SK-N-SH treated with all-trans-retinoic acid at 6 μM for 48 hours (cell line): Measurements from ENCODE around the gene FAM124B.

Experiments used
- ATAC-seq: fragments of 200-7000 bp; cut with Tn5 transposase; 3 replicates; pipeline ENCODE4 v1.9.1; 2020; ENCODE audit warnings: mild to moderate bottlenecking, moderate library complexity
- ARNTL ChIP-seq: fragments of 450-650 bp; formaldehyde crosslinking; IDR thresholded peaks from 2 replicates; pipeline ENCODE4 v1.5.0; 2020; ENCODE audit warnings: low read depth, mild to moderate bottlenecking, moderate library complexity, borderline replicate concordance
- BACH2 ChIP-seq: fragments of 250-450 bp; sonication (Bioruptor Pico); IDR thresholded peaks from 2 replicates; pipeline ENCODE4 v1.9.0; 2021; ENCODE audit warnings: mild to moderate bottlenecking, borderline replicate concordance
- CREB5 ChIP-seq: fragments of 250-450 bp; sonication (Bioruptor Pico); IDR thresholded peaks from 2 replicates; pipeline ENCODE4 v1.5.1; 2020; ENCODE audit warnings: low read depth, mild to moderate bottlenecking, moderate library complexity
- CSRNP3 ChIP-seq: fragments of 250-450 bp; sonication (Bioruptor Pico); IDR thresholded peaks from 2 replicates; pipeline ENCODE4 v1.5.1; 2021; ENCODE audit warnings: mild to moderate bottlenecking, moderate library complexity
- ESRRG ChIP-seq: fragments of 250-450 bp; sonication (Bioruptor Pico); IDR thresholded peaks from 2 replicates; pipeline ENCODE4 v1.6.1; 2021; ENCODE audit warnings: mild to moderate bottlenecking
- ISL1 ChIP-seq: fragments of 250-450 bp; sonication (Bioruptor Pico); IDR thresholded peaks from 2 replicates; pipeline ENCODE4 v2.1.2; 2022; ENCODE audit warnings: mild to moderate bottlenecking, moderate library complexity
- OSR1 ChIP-seq: fragments of 250-450 bp; sonication (Bioruptor Pico); IDR thresholded peaks from 2 replicates; pipeline ENCODE4 v1.8.0; 2022; ENCODE audit warnings: moderate library complexity, mild to moderate bottlenecking, inconsistent platforms
- PPARA ChIP-seq: fragments of 250-450 bp; sonication (Bioruptor Pico); IDR thresholded peaks from 2 replicates; pipeline ENCODE4 v1.5.0; 2020; ENCODE audit warnings: mild to moderate bottlenecking, borderline replicate concordance
- RARB ChIP-seq: fragments of 250-450 bp; sonication (Bioruptor Pico); IDR thresholded peaks from 2 replicates; pipeline ENCODE4 v1.8.0; 2021; ENCODE audit warnings: mild to moderate bottlenecking, moderate library complexity
- SNAI2 ChIP-seq: fragments of 250-450 bp; sonication (Bioruptor Pico); IDR thresholded peaks from 2 replicates; pipeline ENCODE4 v1.5.0; 2020; ENCODE audit warnings: mild to moderate bottlenecking, moderate library complexity
- TCF4 ChIP-seq: fragments of 250-450 bp; sonication (Bioruptor Pico); IDR thresholded peaks from 2 replicates; pipeline ENCODE4 v1.8.0; 2021; ENCODE audit warnings: mild to moderate bottlenecking, moderate library complexity, borderline replicate concordance
- TOX ChIP-seq: fragments of 250-450 bp; sonication (Bioruptor Pico); IDR thresholded peaks from 2 replicates; pipeline ENCODE4 v1.8.0; 2021; ENCODE audit warnings: mild to moderate bottlenecking, moderate library complexity, borderline replicate concordance
- TSHZ2 ChIP-seq: fragments of 250-450 bp; sonication (Bioruptor Pico); IDR thresholded peaks from 2 replicates; pipeline ENCODE4 v1.5.0; 2020; ENCODE audit warnings: mild to moderate bottlenecking, moderate library complexity
- ZC3H10 ChIP-seq: fragments of 250-450 bp; sonication (Bioruptor Pico); IDR thresholded peaks from 2 replicates; pipeline ENCODE4 v1.5.1; 2021; ENCODE audit warnings: mild to moderate bottlenecking, moderate library complexity
- ZFP30 ChIP-seq: fragments of 450-650 bp; formaldehyde crosslinking; IDR thresholded peaks from 2 replicates; pipeline ENCODE4 v1.5.0; 2022; ENCODE audit warnings: mild to moderate bottlenecking, moderate library complexity
- ZNF565 ChIP-seq: fragments of 450-650 bp; formaldehyde crosslinking; conservative IDR thresholded peaks from 2 replicates; pipeline ENCODE4 v1.5.0; 2020; ENCODE audit warnings: low read depth, mild to moderate bottlenecking, moderate library complexity
- ZNF70 ChIP-seq: fragments of 450-650 bp; formaldehyde crosslinking; IDR thresholded peaks from 2 replicates; pipeline ENCODE4 v1.5.0; 2020; ENCODE audit warnings: mild to moderate bottlenecking, moderate library complexity
- ZNF8 ChIP-seq: fragments of 450-650 bp; formaldehyde crosslinking; IDR thresholded peaks from 2 replicates; pipeline ENCODE4 v1.5.0; 2020; ENCODE audit warnings: mild to moderate bottlenecking, moderate library complexity

Gene FAM124B

GRCh38 chr2:224417361-224417729 lies 15.4 kb upstream of the FAM124B start:
- no peak for TF ChIP-seq BACH2 (CRISPR knock-in tag)
- no peak for TF ChIP-seq TSHZ2 (CRISPR knock-in tag)
- no peak for TF ChIP-seq TOX (CRISPR knock-in tag)
- no peak for TF ChIP-seq ZNF565 (CRISPR knock-in tag)
- no peak for TF ChIP-seq ISL1 (CRISPR knock-in tag)
- TF ChIP-seq ZNF8 (CRISPR knock-in tag): no peak
- no peak for TF ChIP-seq ARNTL (CRISPR knock-in tag)
- no peak for TF ChIP-seq OSR1 (CRISPR knock-in tag)
- TF ChIP-seq ESRRG (CRISPR knock-in tag): no peak
- TF ChIP-seq PPARA (CRISPR knock-in tag): no peak
- TF ChIP-seq, all 23 proteins: peak for 0
- ATAC-seq: no peak

GRCh38 chr2:224416656-224417360 lies 14.9 kb upstream of the FAM124B start:
- ATAC-seq: no peak
- TF ChIP-seq TCF4 (no peak), CREB5 (CRISPR knock-in tag) (no peak), ZNF565 (CRISPR knock-in tag) (no peak), RARB (no peak), OSR1 (CRISPR knock-in tag) (no peak), ESRRG (CRISPR knock-in tag) (no peak), SNAI2 (CRISPR knock-in tag) (no peak), BACH2 (CRISPR knock-in tag) (no peak), TSHZ2 (CRISPR knock-in tag) (no peak), ISL1 (CRISPR knock-in tag) (no peak), ARNTL (CRISPR knock-in tag) (no peak), ZNF8 (CRISPR knock-in tag) (no peak)

GRCh38 chr2:224413381-224413780 lies 11.5 kb upstream of the FAM124B start:
- no peak for ATAC-seq
- no peak for TF ChIP-seq OSR1 (CRISPR knock-in tag)
- no peak for TF ChIP-seq RARB
- no peak for TF ChIP-seq ESRRG (CRISPR knock-in tag)

GRCh38 chr2:224412141-224413015 lies 10.5 kb upstream of the FAM124B start:
- peak; percentile 51 for ATAC-seq
- TF ChIP-seq RARB: no peak
- no peak for TF ChIP-seq TOX (CRISPR knock-in tag)
- TF ChIP-seq BACH2 (CRISPR knock-in tag): no peak
- no peak for TF ChIP-seq CREB5 (CRISPR knock-in tag)
- TF ChIP-seq ZNF70: no peak
- TF ChIP-seq ZC3H10 (CRISPR knock-in tag): no peak
- TF ChIP-seq TSHZ2 (CRISPR knock-in tag): no peak
- TF ChIP-seq ISL1 (CRISPR knock-in tag): no peak
- TF ChIP-seq ZNF565 (CRISPR knock-in tag): no peak
- TF ChIP-seq ESRRG (CRISPR knock-in tag): no peak
- no peak for TF ChIP-seq ZNF8 (CRISPR knock-in tag)
- no peak for TF ChIP-seq SNAI2 (CRISPR knock-in tag)
- TF ChIP-seq CSRNP3 (CRISPR knock-in tag): no peak
- no peak for TF ChIP-seq TCF4
- TF ChIP-seq ZFP30 (CRISPR knock-in tag): no peak
- no peak for TF ChIP-seq ARNTL (CRISPR knock-in tag)
- no peak for TF ChIP-seq OSR1 (CRISPR knock-in tag)
